SK-N-MC (cell line): ENCODE results near the gene NEDD4L.

ENCODE experiments used
- EZH2 ChIP-seq: fragments of 200-600 bp; sonication (generic); IDR thresholded peaks from one replicate; pipeline ENCODE4 v1.6.1; 2017; ENCODE audit warnings: antibody characterized with exemption
- POLR2AphosphoS5 ChIP-seq: IDR thresholded peaks from 2 replicates; pipeline ENCODE4 v1.6.1; 2012; ENCODE audit warnings: mild to moderate bottlenecking, low read depth, low read length, borderline replicate concordance

GRCh38 chr18:58241877-58242276 lies 197.9 kb downstream of the NEDD4L start:
- TF ChIP-seq POLR2AphosphoS5: no peak
- no peak for TF ChIP-seq EZH2
